HEK293 (cell line): ENCODE results near the gene ZNF653.
A peak's percentile ranks its signal among the peaks of the same experiment; 100 is the strongest.

Source experiments
- CTCF ChIA-PET: fragments of 350-600 bp; formaldehyde crosslinking; extraction: SDS; loops from one replicate; lab custom pipeline; 2021; ENCODE audit warnings: antibody characterized with exemption; lab: Yijun Ruan, JAX
- POLR2A ChIA-PET: fragments of 300-600 bp; formaldehyde crosslinking; extraction: SDS; loops from one replicate; lab custom pipeline; 2020; ENCODE audit warnings: antibody characterized with exemption, inconsistent platforms; lab: Yijun Ruan, JAX
- H3K27ac ChIP-seq: fragments of 200-500 bp; sonication (Bioruptor generic); 2 replicates; pipeline ENCODE4 v1.5.1; 2014; ENCODE audit warnings: low read depth, low read length, control low read depth, inconsistent platforms; ENCODE audit errors: extremely low read depth
- H3K36me3 ChIP-seq, 2 experiments: fragments of 200-500 bp in 1 of 2; sonication (Bioruptor generic) in 1 of 2; 1 replicate in 1 of 2; 2 replicates in 1 of 2; pipeline ENCODE4 v1.5.1; 2014 to 2017; ENCODE audit warnings: inconsistent platforms in 2 of 2, low read length in 2 of 2; ENCODE audit not compliant: control insufficient read depth in 2 of 2, insufficient read depth in 1 of 2
- H3K4me1 ChIP-seq: fragments of 200-500 bp; sonication (Bioruptor generic); 2 replicates; pipeline ENCODE4 v1.5.1; 2014; ENCODE audit warnings: mild to moderate bottlenecking, low read length, inconsistent platforms; ENCODE audit not compliant: control insufficient read depth, insufficient read depth
- H3K4me3 ChIP-seq: 2 replicates; pipeline ENCODE4 v1.5.1; 2011; ENCODE audit warnings: low read depth, mild to moderate bottlenecking, control low read depth, low read length, moderate library complexity
- H3K9me3 ChIP-seq: fragments of 200-500 bp; sonication (Bioruptor generic); 2 replicates; pipeline ENCODE4 v1.5.1; 2014; ENCODE audit warnings: low read depth, low read length, inconsistent platforms; ENCODE audit not compliant: control insufficient read depth, insufficient read depth
- CTCF ChIP-seq: fragments of 450-650 bp; formaldehyde crosslinking; IDR thresholded peaks from 2 replicates; pipeline ENCODE4 v1.5.1; 2016; ENCODE audit warnings: missing biosample characterization, missing genetic modification characterization
- KLF1 ChIP-seq: fragments of 450-650 bp; formaldehyde crosslinking; IDR thresholded peaks from 2 replicates; pipeline ENCODE4 v1.5.1; 2016; ENCODE audit warnings: missing biosample characterization, missing genetic modification characterization
- KLF8 ChIP-seq: fragments of 450-650 bp; formaldehyde crosslinking; IDR thresholded peaks from 2 replicates; pipeline ENCODE4 v1.5.1; 2016; ENCODE audit warnings: missing biosample characterization, missing genetic modification characterization
- REPIN1 ChIP-seq: fragments of 450-650 bp; formaldehyde crosslinking; IDR thresholded peaks from 2 replicates; pipeline ENCODE4 v1.5.1; 2017; ENCODE audit warnings: missing biosample characterization, missing genetic modification characterization, low read depth
- TCF7L2 ChIP-seq: IDR thresholded peaks from 2 replicates; pipeline ENCODE4 v1.6.1; 2011; ENCODE audit warnings: low read depth, mild to moderate bottlenecking, inconsistent platforms, low read length, moderate library complexity, borderline replicate concordance
- ZBTB21 ChIP-seq: fragments of 450-650 bp; formaldehyde crosslinking; IDR thresholded peaks from 2 replicates; pipeline ENCODE4 v1.5.1; 2017; ENCODE audit warnings: missing biosample characterization, missing genetic modification characterization
- ZBTB26 ChIP-seq: fragments of 450-650 bp; formaldehyde crosslinking; optimal IDR thresholded peaks from 2 replicates; pipeline ENCODE3; 2016; ENCODE audit warnings: missing biosample characterization, mild to moderate bottlenecking, missing genetic modification characterization
- ZFP41 ChIP-seq: fragments of 450-650 bp; formaldehyde crosslinking; IDR thresholded peaks from 2 replicates; pipeline ENCODE4 v1.5.1; 2016; ENCODE audit warnings: missing biosample characterization, missing genetic modification characterization, borderline replicate concordance
- ZNF112 ChIP-seq: fragments of 450-650 bp; formaldehyde crosslinking; IDR thresholded peaks from 2 replicates; pipeline ENCODE4 v1.5.0; 2017; ENCODE audit warnings: missing biosample characterization, missing genetic modification characterization
- ZNF16 ChIP-seq: fragments of 450-650 bp; formaldehyde crosslinking; IDR thresholded peaks from 2 replicates; pipeline ENCODE4 v1.5.1; 2016; ENCODE audit warnings: low read depth, missing biosample characterization, missing genetic modification characterization
- ZNF184 ChIP-seq: fragments of 450-650 bp; IDR thresholded peaks from 2 replicates; pipeline ENCODE4 v1.5.1; 2018; ENCODE audit warnings: missing biosample characterization, mild to moderate bottlenecking, missing genetic modification characterization
- ZNF2 ChIP-seq: fragments of 450-650 bp; formaldehyde crosslinking; IDR thresholded peaks from 2 replicates; pipeline ENCODE4 v1.5.1; 2016; ENCODE audit warnings: missing biosample characterization, missing genetic modification characterization
- ZNF248 ChIP-seq: fragments of 450-650 bp; formaldehyde crosslinking; IDR thresholded peaks from 2 replicates; pipeline ENCODE4 v1.5.1; 2017; ENCODE audit warnings: missing biosample characterization, missing genetic modification characterization
- ZNF335 ChIP-seq: fragments of 450-650 bp; formaldehyde crosslinking; conservative IDR thresholded peaks from 2 replicates; pipeline ENCODE4 v1.5.1; 2016; ENCODE audit warnings: missing biosample characterization, missing genetic modification characterization
- ZNF394 ChIP-seq: fragments of 450-650 bp; formaldehyde crosslinking; IDR thresholded peaks from 2 replicates; pipeline ENCODE4 v1.5.1; 2016; ENCODE audit warnings: missing biosample characterization, missing genetic modification characterization, mild to moderate bottlenecking, moderate library complexity, borderline replicate concordance
- ZNF404 ChIP-seq: fragments of 450-650 bp; formaldehyde crosslinking; IDR thresholded peaks from 2 replicates; pipeline ENCODE4 v1.5.1; 2017; ENCODE audit warnings: missing biosample characterization, missing genetic modification characterization
- ZNF521 ChIP-seq: fragments of 450-650 bp; formaldehyde crosslinking; IDR thresholded peaks from 2 replicates; pipeline ENCODE4 v1.5.1; 2017; ENCODE audit warnings: missing biosample characterization, mild to moderate bottlenecking, missing genetic modification characterization
- ZNF555 ChIP-seq: fragments of 450-650 bp; formaldehyde crosslinking; conservative IDR thresholded peaks from 2 replicates; pipeline ENCODE4 v1.5.1; 2017; ENCODE audit warnings: missing biosample characterization, mild to moderate bottlenecking, missing genetic modification characterization, inconsistent platforms
- ZNF561 ChIP-seq: fragments of 450-650 bp; IDR thresholded peaks from 2 replicates; pipeline ENCODE4 v1.5.1; 2018; ENCODE audit warnings: missing biosample characterization, missing genetic modification characterization, borderline replicate concordance
- ZNF664 ChIP-seq: fragments of 450-650 bp; formaldehyde crosslinking; IDR thresholded peaks from 2 replicates; pipeline ENCODE4 v1.5.1; 2016; ENCODE audit warnings: missing biosample characterization, missing genetic modification characterization
- ZNF677 ChIP-seq: fragments of 450-650 bp; IDR thresholded peaks from 2 replicates; pipeline ENCODE4 v1.5.0; 2018; ENCODE audit warnings: missing biosample characterization, mild to moderate bottlenecking, missing genetic modification characterization, moderate library complexity
- ZNF692 ChIP-seq: fragments of 450-650 bp; formaldehyde crosslinking; IDR thresholded peaks from 2 replicates; pipeline ENCODE4 v1.5.1; 2016; ENCODE audit warnings: missing biosample characterization, missing genetic modification characterization
- ZNF777 ChIP-seq: fragments of 450-650 bp; formaldehyde crosslinking; IDR thresholded peaks from 2 replicates; pipeline ENCODE4 v1.5.1; 2017; ENCODE audit warnings: missing biosample characterization, missing genetic modification characterization, borderline replicate concordance
- TF ChIP-seq, protein P1 (sequence below): fragments of 450-650 bp; formaldehyde crosslinking; IDR thresholded peaks from 2 replicates; pipeline ENCODE4 v1.5.1; 2016; ENCODE audit warnings: missing biosample characterization, missing genetic modification characterization
- TF ChIP-seq, protein P2 (sequence below): fragments of 450-650 bp; IDR thresholded peaks from 2 replicates; pipeline ENCODE4 v1.5.1; 2018; ENCODE audit warnings: missing biosample characterization, missing genetic modification characterization
- TF ChIP-seq, protein P3 (sequence below): fragments of 450-650 bp; formaldehyde crosslinking; IDR thresholded peaks from 2 replicates; pipeline ENCODE4 v1.5.1; 2016; ENCODE audit warnings: missing biosample characterization, missing genetic modification characterization

Gene ZNF653

GRCh38 chr19:11446652-11447301 lies 58.9 kb downstream of the ZNF653 start (continued):
- TF ChIP-seq ZNF394 (peak; percentile 65; the same call in 1 of the 2 replicates), KLF8 (peak; percentile 9; the same call in 1 of the 2 replicates), ZNF404 (tag by site-specific recombination) (no peak), ZNF112 (tag by site-specific recombination) (no peak), REPIN1 (tag by site-specific recombination) (no peak), ZNF664 (tag by site-specific recombination) (no peak), ZNF2 (tag by site-specific recombination) (peak; percentile 81), ZNF184 (tag by site-specific recombination) (no peak), ZNF16 (tag by site-specific recombination) (no peak), ZNF777 (tag by site-specific recombination) (no peak), ZFP41 (no peak), CTCF (tag by site-specific recombination) (peak; percentile 88)
- TF ChIP-seq, protein P1, sequence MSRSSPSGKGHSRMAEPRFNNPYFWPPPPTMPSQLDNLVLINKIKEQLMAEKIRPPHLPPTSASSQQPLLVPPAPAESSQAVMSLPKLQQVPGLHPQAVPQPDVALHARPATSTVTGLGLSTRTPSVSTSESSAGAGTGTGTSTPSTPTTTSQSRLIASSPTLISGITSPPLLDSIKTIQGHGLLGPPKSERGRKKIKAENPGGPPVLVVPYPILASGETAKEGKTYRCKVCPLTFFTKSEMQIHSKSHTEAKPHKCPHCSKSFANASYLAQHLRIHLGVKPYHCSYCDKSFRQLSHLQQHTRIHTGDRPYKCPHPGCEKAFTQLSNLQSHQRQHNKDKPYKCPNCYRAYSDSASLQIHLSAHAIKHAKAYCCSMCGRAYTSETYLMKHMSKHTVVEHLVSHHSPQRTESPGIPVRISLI (tag by site-specific recombination) = no peak
- TF ChIP-seq, protein P2, sequence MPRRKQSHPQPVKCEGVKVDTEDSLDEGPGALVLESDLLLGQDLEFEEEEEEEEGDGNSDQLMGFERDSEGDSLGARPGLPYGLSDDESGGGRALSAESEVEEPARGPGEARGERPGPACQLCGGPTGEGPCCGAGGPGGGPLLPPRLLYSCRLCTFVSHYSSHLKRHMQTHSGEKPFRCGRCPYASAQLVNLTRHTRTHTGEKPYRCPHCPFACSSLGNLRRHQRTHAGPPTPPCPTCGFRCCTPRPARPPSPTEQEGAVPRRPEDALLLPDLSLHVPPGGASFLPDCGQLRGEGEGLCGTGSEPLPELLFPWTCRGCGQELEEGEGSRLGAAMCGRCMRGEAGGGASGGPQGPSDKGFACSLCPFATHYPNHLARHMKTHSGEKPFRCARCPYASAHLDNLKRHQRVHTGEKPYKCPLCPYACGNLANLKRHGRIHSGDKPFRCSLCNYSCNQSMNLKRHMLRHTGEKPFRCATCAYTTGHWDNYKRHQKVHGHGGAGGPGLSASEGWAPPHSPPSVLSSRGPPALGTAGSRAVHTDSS (tag by site-specific recombination) = no peak

DNA sequence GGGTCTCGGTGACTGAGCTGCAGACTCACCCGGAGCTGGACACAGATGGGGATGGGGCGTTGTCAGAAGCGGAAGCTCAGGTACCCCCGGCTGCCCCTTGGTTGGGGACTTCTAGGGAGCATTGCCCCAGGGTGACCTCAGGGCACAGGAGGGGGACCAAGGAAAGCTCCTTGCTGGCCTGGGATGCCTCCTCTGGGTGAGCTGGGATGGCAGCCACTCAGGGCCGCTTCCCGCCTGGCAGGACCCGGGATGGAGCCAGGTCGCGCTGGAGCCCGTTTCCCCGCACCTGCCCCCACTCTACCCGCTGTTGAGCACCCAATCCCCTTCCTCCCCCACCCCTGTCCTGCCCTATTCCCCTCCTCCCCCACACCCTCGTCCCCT lies 59.4 kb downstream of the ZNF653 start:
- TF ChIP-seq ZBTB21 (no peak), KLF1 (tag by site-specific recombination) (no peak), ZNF555 (no peak), ZNF248 (tag by site-specific recombination) (no peak), ZNF404 (tag by site-specific recombination) (no peak), TCF7L2 (no peak), ZNF521 (tag by site-specific recombination) (no peak), ZNF394 (no peak), ZNF561 (tag by site-specific recombination) (no peak), ZNF692 (tag by site-specific recombination) (no peak), ZNF335 (no peak), ZNF677 (tag by site-specific recombination) (no peak), ZBTB26 (tag by site-specific recombination) (no peak)
- TF ChIP-seq, protein P3, sequence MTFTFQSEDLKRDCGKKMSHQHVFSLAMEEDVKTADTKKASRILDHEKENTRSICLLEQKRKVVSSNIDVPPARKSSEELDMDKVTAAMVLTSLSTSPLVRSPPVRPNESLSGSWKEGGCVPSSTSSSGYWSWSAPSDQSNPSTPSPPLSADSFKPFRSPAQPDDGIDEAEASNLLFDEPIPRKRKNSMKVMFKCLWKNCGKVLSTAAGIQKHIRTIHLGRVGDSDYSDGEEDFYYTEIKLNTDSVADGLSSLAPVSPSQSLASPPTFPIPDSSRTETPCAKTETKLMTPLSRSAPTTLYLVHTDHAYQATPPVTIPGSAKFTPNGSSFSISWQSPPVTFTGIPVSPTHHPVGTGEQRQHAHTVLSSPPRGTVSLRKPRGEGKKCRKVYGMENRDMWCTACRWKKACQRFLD (tag by site-specific recombination) = no peak
- Histone ChIP-seq H3K36me3 (peaks cover 25 to 85% of the 10 kb centered on the region in 2 experiments; a peak in 2 of 3 replicates), H3K4me3 (no peak overlapping the region), H3K27ac (no peak overlapping the region), H3K9me3 (no peaks in the 10 kb centered on the region), H3K4me1 (no peaks in the 10 kb centered on the region)
- POLR2A ChIA-PET = interaction anchor here (1.1 to 2.0 kb wide), 5 partner anchors 11 to 152 kb away, joined by 3 to 8 read pairs (median 5); partner anchors contain the start of genes EPOR, ODAD3, PRKCSH and SWSAP1
- CTCF ChIA-PET = interaction anchor here (0.6 to 2.1 kb wide), 12 partner anchors 9 to 203 kb away, joined by 3 to 10 read pairs (median 4); partner anchors contain the start of genes CCDC159, EPOR and TMEM205
